HT1080 (cell line): ENCODE measurements around the gene ANKLE2. TPM values are rescaled to one million over a fixed set of nuclear protein-coding genes. Genes with fewer than 3 reads are reported as not detected.

Source experiments
- DNase-seq: peaks from one replicate; pipeline ENCODE4 v3.0.0-alpha.2; 2015; ENCODE audit warnings: low read depth
- total RNA-seq: library from RNA; depleted of rRNA; stranded (reverse); fragments of >200 nt; shearing (Covaris generic); gene quantifications from 2 replicates; pipeline ENCODE4 v1.2.3, GENCODE V29; 2014

ANKLE2 gene
- total RNA-seq, 1 experiment from 2014 or later = 52.5 TPM

DNA sequence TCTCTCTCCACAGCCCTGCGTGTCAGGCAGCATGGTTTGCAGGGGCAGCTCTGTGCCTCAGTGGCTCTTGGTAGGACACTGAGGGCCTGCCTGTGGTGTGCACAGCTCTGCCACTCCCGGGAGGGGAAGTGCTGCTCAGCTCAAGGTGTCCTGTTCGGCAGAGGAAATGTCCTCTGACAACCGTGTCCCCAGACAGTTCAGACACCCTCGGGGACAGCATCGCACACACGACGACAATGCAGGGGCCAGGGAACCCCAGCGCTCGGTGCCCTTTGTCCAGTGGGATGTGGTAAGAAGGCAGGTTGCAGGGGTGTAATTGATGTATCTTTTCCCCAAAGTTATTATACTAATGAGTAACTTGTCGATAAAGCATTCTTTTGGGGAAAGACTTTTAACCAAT, 14.2 kb downstream of the ANKLE2 start:
- DNase-seq = no peak

DNA sequence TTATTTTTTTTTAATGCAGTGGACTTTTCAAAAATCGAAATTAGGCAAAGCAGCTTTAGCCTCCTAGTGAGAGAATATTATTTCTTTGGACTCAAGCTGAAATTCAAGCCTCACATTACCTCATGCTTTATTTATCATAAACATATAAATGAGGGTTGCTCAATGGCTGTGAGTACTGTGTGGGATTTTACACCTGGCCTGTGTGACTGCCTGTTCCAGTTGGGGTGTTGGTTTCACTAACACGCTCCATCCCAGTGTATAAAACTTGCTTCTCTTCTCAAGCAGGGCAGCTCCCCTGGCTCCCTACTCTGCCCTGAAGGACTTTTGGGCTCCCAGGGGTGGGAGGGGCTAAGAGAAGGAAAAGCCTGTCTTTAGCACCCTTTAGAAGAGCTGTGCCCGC, 15.0 kb downstream of the ANKLE2 start:
- no peak for DNase-seq

DNA sequence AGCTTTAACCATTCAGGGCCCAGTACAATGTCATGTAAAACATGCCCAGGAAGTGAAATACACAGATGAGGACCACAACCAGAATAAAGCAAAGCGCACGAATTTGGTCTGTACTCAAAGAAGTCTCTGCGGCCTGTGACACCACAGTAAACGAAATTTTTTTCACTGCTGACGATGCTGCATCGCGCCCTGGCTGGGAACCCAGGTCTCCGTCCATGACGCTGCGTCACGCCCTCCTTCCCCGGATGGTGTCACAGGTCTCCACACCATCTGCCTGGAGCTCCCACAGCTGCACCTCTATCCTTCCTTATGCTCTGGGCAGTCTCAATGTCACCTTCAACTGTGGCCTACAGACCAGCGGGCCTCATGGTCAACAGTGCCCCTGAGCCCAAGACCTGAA, 17.8 kb downstream of the ANKLE2 start:
- no peak for DNase-seq

DNA sequence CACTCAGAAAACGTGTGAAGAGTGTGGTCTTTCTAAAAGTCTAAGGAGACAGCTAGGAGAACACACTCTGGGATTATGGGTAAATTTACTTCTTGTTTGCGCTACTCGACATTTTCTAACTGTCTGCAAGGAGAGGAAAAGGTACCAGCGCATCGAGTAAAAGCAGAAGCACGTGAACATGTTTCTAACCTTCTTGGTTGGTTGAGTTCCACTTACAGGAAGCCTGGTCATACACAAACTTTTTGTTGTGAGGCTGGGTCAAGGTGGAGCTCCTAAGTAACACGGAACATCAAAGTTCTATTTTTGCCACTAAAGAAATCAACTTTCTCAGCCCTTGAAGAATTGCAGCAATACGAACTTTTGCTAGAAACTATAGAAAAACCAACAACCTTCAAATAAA, 20.0 kb downstream of the ANKLE2 start:
- DNase-seq = no peak

DNA sequence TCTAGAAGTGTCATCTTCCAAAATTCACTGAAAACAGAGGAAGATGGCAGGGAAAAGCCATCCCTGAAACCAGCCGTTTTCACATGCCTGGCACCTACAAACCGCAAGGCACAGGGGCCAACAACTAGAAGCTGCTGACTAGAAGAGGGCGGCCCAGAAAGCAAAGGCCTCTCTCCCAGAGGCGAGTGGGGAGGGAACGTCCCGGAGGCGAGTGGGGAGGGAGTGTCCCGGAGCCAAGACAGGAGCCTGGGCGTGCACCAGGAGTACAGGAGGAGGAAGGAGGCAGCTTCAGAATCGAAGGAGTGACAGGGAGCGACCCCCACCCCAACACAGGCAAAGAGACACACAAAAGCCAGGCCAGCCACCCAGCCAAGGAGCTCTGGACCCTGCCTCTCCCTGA, 21.0 kb downstream of the ANKLE2 start:
- no peak for DNase-seq

DNA sequence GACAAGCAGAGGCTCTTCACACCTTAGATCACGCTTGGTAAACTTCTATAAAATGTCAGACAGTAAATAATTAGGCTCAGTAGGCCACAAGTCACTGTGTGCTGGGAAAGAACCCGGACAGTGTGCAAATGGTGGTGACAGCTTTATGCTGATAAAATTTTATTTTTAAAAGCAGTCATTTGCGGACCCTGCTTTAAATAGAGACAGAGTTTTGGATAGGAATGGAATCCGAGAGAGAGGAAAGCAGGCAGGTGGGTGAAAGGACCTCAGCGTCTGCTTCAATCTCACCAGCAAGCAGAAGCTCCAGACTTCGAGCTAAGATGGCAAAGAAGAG, 21.4 kb downstream of the ANKLE2 start:
- DNase-seq = no peak

DNA sequence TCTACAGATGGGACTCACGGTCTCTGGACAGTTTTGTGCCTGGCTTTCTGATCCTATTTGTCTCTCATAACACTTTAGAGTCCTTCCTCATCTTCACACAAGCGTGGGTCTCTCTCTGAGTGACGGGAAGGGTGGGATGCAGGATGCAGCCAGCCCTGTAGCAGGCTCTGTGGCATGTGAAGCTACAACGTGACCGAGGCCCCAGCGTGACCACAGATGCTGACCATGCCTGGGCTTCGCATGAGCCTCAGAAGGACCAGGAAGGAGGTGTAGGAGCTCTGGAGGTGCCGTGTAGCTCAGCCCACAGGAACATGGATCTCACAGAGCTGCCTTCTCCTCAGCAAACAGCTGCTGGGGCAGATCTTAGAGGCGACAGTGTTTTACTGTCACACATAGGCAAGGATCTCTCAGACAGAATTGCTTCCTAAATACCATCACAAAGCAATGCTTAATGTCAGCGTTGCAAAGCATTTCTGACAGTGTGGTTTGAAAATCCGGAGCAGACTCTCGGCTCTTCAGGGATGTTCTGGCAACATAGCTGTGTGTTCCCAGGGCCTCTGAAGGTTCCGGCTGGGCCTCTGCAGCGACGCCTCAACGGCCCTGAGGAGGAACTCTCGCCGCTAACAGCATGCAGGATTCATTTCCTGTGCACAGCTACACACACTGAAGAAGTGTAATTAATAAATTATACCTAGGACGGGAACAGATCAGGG, 21.9 kb downstream of the ANKLE2 start:
- no peak for DNase-seq

DNA sequence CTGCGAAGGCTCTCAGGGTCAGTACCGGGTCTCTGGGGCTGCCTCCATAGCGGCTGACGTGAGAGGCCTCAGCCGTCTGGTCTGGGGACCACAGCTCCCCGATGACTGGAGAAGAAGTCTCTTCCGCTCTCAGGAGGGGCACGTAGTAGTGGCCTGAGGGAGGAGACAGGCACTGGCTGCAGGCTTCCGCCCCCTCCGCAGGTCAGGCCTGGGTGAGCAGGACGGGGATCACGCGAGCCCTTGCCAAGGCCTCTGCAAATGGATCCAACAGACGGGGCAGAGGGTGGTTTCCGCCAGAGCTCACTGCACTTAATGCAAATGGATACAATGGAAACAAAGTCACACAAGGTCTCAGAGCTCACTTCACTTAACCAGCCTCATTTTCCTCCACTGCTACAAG, 24.7 kb downstream of the ANKLE2 start:
- no peak for DNase-seq

DNA sequence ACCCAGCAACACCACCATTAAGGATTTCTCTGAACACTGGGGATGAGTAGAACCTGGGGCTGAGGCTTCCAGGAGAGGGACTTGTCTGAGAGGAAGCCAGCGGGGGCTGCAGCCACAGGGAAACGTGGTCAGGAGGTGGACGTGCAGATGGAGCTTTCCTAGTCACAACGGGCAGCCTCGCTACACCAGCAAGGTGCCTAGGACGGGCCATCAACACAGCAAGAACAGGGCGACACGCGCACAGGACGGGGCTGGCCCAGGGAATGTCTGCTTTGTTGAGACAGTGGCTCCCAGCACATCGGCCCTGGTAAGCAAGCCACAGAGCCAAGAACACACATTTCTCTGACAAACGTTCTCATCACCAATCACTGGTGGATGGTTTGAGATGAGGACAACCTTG, 25.3 kb downstream of the ANKLE2 start:
- no peak for DNase-seq

DNA sequence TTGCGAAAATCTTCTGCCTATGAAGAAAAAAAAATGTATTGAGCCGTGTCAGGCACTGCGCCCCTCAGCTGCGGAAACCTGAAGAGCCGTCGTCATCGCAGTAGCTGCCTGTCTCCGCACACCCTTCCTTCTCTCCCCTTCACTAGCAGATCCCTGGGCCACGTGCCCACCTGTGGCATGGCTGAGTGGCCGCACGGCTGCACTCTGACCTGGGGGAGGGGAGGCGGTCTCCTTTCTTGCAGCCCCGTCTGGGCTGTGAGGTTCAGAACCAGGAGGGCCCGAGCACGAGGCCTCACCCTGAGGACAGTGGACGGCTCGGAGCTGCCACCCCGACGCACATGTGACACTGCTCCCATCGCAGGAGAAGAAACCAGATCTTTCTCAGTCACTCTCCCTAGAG, 26.1 kb downstream of the ANKLE2 start:
- DNase-seq = no peak

DNA sequence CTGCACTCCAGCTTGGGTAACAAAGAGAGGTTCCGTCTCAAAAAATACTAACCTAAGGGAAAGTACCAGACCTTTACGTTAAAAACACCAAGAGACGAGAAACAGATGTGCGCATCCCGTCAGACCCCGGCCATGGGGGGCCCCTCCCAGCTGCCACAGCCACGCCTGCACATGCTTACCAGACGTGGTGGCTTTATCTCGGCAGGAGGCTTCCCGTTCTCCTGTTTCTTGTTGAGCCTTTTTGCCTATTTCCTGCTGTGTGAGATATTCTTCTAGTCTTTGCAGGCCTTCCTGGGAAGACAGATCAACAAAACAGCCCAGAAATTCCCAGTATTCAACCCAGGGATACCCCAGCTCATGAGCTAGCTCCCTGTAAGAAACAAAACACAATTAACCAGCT, 27.4 kb downstream of the ANKLE2 start:
- DNase-seq = no peak

DNA sequence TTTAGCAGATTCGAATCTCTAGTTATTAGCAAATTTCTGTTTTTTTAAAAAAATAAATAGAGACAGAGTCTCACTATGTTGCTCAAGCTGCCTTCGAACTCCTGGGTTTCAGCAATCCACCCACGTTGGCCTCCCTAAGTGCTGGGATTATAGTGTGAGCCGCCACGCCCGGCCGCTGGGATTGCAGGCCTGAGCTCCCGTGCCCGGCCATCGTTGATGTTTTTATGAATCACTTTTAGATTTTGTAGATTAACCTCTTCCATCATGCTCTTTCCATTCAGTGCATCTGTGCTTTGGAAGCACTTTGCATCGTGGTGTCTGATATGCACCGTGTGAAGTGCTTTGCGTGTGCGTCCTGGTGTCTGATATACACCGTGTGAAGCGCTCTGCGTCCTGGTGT, 30.1 kb downstream of the ANKLE2 start:
- DNase-seq = no peak

DNA sequence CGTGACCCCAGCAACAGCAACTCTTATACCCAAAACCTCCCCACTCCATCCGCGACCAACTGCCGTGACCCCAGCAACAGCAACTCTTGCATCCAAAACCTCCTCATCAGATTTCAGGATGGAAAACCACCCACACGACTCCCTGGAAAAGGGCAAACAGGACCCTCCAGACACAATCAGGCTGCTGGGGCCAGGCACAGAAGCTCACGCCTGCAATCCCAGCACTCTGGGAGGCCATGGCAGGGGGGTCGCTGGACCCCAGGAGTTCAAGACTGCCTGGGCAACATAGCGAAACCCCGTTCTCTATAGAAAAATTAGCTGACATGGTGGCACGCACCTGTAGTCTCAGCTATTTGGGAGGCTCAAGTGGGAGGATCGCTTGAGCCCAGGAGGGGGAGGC, 31.3 kb downstream of the ANKLE2 start:
- DNase-seq = no peak

DNA sequence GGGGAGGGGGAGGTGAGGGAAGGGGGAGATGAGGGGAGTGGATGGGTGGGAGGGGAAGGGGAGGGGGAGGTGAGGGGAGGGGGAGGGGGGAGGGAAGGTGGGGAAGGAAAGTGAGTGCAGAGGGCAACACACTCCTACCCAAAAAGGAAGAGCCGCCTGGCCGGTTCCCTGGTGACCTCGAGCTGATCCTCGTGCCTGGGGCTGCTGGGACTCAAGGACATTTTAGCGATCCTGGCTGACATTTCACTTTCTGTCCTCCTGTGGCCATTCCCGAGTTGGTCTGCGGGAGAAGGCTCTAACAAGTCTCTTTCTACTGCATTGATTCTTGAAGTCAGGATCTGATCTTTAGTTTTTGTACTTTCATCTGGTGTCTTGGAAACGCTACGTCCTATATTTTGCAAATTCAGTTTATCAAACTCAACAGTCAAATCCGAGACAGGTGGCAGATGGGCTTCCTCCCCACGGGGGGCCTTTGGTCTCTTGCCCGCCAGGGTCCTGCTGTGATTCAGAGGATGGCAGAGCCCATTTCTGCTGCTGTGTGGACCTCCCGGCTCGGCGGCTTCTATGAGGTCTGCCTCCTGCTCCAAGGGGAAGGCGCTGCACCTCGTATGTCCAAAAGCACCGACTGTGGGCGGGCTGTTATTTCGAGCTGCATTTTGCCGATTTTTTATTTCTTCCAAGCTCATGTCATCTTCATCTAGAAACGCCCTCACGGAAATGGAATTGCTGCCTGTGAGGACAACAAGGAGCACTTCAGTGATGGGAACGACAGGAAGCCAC, 31.9 kb downstream of the ANKLE2 start:
- DNase-seq = peak; percentile 20

DNA sequence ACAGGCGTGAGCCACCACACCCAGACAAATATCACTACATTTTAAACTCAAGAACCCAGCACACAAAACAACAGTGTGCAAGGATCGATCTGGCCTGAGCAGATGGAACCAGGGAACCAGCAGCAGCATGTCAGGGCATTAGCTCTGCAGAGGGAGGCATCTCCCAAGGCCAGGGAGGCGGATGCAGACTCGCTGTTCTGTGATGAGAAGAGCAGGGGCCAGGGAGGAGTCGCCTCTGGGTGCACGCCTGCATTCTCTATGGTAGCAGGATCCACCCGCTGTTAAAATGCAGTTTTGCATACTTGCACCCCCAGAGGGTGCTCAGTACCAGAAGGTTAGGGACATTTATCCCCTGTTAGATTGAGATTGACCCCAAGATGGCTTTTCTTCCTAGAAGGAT, 33.1 kb downstream of the ANKLE2 start:
- DNase-seq = no peak

DNA sequence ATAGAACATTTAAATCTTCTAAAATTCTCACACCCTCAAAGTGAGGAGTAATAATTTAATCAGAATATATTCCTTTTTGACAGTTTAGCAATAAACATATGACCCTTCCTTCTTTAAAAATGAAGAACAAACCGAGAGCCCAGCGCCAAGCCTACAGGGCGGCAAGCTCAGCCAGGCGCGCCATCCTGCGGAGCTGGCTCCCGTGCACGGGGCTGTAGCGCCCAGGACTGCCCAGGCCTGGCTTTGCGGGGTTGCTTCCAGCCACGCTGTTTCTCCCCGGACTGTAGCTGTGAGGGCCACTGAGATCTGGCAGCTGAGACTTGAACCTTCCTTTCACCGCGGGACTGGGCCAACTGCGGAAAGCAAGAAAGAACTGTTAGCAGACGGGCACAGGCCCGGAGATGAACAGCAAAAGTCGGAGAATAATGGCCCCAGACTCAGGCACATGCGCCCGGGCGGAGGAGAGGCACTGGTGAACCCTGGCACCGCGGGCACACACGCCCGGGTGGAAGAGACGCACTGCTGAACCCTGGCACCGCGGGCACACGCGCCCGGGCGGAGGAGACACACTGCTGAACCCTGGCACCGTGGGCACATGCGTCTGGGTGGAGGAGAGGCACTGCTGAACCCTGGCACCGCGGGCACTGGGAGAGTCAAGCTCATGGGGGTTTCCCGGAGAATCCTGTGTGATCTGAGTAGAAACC, 34.4 kb downstream of the ANKLE2 start:
- DNase-seq = no peak

DNA sequence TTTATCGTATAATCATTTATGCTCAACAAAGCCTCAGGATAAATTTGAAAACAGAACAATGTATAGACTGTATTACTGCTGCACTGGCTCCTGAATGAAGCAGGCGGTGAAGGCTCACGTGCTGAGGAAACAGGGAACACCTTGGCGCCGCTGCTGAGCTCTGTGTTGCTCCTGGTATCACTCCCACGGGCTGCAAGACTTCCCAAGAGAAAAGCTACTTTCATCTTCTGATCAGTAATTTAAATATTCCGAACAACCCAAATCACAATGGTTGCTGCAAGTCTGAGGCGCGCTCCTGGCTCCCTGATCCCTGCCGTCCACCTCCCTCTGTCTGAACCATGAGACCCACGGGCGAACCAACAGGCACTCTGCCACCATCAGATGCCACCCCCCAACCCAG, 35.2 kb downstream of the ANKLE2 start:
- DNase-seq = no peak

DNA sequence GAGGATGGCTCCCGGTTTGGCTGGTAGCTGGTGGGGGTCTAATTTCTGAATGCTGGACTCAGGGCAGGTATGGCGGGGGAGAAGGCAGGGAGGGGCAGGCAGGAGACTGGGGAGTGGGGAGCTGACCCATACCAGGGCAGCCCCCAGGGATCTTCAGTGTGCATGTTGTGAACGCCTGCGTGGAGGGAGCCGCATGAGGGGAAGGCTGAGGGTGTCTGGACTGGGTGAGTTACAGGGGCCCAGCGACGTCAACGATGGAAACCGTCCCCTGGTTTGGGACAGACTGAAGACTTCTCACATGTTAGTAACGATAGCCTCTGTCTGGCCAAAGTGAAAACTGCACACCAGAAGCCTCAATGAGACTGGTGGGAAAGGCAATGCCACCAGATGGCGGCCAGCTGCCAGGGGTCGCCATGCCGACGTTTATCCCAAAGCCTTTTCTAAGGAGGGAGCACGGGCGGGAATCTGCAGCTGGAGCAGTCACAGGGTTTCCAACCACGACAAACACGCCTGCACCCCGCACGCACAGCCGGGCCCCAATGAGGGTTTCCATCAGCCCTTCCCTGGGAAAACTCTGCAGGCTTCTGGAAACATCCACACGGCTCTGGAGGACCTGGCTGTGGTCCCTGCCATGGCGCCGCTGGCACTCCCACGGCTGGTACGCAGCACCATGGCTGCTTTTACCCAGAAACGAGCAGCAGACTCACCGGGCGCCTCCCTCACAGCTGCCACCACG, 37.0 kb downstream of the ANKLE2 start:
- no peak for DNase-seq

DNA sequence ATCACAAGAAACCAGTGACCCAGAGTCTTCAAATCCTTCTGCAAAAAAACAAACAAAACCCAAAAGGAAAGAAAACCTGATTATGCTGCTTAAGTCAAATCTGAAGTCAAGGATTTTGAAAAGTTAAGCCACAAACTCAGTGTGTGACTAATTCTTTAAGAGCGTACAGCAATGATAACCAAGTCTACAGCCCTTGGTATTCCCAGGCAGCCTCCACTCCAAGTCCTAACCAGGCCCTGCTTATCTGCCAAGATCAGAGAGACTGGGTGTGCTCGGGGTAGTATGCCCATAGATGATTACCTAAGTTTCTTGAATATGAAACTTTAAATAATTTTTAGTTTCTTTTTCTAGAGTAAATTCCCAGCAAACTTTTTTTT, 37.9 kb downstream of the ANKLE2 start:
- DNase-seq = no peak

DNA sequence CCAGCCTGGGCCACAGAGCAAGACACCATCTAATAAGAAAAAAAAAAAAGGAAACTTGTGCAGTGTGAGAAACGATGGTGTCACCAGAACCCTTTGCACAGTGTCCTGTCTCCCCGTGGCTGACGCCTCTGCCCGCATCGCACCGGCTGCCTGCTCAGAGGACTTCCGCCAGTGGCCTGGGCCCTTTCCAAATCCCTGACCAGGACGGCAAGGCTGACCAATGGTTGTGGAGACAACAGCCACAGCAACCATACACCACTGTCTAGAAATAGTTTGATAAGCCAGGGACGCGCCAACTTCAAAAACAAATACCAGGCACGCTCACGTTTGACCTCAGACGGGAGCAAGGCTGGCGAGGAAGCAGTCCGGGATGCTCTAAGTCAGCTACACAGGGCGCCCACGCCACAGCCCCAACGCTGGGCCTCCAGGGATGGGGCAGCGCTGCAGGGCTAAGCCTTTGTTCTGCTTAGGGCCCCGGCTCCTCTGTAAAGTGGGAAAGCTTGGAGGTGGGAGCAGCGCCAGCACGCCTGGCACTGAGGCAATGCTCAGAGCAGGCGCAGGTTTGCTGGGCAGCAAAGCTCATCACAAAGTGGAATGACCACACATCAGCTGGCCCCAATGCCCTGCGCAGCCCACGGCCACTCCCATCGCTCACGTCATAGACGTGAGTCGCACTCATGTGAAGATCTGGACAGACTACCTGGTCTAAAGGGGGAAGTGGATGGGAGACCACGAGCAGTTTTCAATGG, 38.4 kb downstream of the ANKLE2 start:
- no peak for DNase-seq

DNA sequence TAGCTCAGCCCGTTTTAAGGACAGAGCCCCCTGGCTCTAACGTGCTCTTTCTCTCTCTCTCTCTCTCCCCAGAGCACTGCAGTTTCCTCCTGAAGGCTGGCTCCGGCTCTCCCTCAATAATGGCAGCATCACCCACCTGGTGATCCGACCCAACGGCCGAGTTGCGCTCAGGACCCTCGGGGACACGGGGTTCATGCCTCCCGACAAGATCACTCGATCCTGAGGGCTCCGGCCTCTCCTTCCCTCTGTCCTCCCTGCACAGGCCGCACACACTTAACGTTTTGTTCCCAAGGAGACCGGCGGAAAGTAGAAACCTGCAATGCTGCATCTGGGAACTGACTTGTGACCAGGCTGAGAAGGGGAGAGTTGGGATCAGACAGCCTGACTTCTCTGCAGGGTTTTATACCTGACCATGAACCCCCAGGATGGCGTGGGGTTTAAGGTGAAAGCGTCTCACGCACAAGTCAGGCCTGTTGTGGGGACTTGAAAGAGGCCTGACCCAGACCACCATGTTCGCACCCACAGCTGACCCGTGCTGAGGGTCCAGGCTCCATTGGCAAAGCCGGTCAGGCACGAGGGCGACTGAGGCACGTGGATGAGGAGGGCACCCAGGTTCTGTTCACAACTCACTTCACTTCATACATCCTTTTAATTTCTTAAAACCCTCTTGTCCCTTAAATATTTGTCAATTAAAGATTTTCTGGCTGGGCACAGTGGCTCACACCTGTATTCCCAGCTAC, 40.9 kb downstream of the ANKLE2 start:
- DNase-seq = no peak
